Activated CD8-positive, alpha-beta memory T cell treated with anti-CD3 and anti-CD28 coated beads for 1 hour (primary cell): ENCODE data around the gene SBDS.

Experiments used
- DNase-seq, 2 donors: peaks; one replicate each; pipeline ENCODE4 v3.0.0-alpha.2; 2020; ENCODE audit warnings: low read depth in 1 of 2; ENCODE audit errors: extremely low read depth in 1 of 2

Gene SBDS

DNA sequence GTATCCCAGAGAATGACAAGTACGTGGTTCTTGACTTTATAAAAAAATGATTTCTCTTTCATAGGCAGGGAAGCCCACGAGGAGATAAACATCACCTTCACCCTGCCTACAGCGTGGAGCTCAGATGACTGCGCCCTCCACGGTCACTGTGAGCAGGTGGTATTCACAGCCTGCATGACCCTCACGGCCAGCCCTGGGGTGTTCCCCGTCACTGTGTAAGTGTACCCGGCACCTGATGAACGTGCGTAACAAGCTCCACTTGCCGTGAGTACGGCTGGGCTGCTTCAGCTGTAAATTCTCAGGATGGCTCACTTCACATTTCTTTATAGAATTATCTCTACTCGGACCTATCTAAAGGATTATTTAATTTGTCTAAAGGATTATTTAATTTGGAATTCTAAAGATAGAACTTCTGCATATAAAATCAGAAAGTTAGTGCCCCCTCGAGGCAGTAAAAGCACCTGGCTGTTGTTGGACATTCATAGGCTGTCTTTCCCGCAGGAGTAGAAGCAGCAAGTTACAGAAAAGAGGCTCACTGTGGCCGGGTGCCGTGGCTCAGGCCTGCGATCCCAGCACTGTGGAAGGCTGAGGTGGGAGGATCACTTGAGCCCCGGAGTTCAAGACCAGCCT lies 46.8 kb downstream of the SBDS start:
- DNase-seq, result no peak

DNA sequence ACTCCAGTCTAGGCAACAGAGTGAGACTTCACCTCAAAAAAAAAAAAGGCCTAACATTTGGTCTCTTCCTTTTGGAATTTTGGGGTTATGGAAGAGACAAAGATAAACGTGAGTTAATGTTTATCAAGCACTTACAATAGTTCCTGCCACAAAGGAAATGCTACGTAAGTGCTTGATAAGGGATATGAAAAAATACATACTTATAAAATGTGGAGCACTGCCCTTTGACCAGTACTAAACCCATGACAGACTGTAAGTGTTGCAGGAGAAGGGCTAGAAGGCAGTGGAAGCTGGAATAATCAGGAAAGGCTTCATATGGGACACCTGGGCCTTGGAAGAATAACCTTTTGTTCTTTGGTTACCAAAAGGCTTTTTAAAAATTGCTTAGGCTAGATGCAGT lies 48.8 kb downstream of the SBDS start:
- DNase-seq, result no peak

- DNase-seq, result no peak
Observed at GRCh38 chr7:66939325-66939724, 56.1 kb downstream of the SBDS start.

DNA sequence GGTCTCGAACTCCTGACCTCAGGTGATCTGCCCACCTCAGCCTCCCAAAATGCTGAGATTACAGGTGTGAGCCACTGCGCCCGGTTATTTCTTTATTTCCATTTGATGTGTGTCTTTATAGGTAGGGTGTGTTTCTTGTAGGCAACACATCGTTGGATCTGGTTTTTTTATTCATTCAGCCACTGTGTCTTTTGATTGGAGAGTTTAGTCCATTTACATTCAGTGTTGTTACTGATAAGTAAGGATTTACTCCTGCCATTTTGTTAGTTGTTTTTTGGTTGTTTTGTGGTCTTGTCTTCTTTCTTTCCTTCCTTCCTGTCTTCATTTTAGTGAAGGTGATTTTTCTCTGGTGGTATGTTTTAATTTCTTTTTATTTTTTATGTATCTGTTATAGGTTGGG lies 57.4 kb downstream of the SBDS start:
- DNase-seq, result no peak
